SKM-1 (cell line): ENCODE data around the gene CDON.

Experiments used
- DNase-seq: peaks from one replicate; lab custom pipeline; 2025; ENCODE audit not compliant: unreplicated experiment; lab: John Stamatoyannopoulos, UW

The CDON gene

GRCh38 chr11:125957618-125958332, 104.9 kb downstream of the CDON start:
- no peak for DNase-seq

GRCh38 chr11:125956391-125957134, 106.1 kb downstream of the CDON start:
- no peak for DNase-seq

- DNase-seq: peak; percentile 11
These were observed 106.8 kb downstream of the CDON start for GRCh38 chr11:125955856-125956255.

GRCh38 chr11:125954945-125955640, 107.6 kb downstream of the CDON start:
- no peak for DNase-seq

- DNase-seq: no peak
These were observed 108.3 kb downstream of the CDON start for GRCh38 chr11:125954123-125954944.

- no peak for DNase-seq
These were observed 109.2 kb downstream of the CDON start for GRCh38 chr11:125953401-125953935.

- no peak for DNase-seq
These were observed 109.7 kb downstream of the CDON start for GRCh38 chr11:125952973-125953372.

GRCh38 chr11:125952559-125952958, 110.1 kb downstream of the CDON start:
- no peak for DNase-seq

GRCh38 chr11:125951731-125952130, 110.9 kb downstream of the CDON start:
- no peak for DNase-seq

GRCh38 chr11:125950696-125951651, 111.7 kb downstream of the CDON start:
- DNase-seq: no peak

- DNase-seq: no peak
These were observed 112.5 kb downstream of the CDON start for GRCh38 chr11:125950178-125950490.

- no peak for DNase-seq
These were observed 113.1 kb downstream of the CDON start for GRCh38 chr11:125949271-125950177.

- DNase-seq: no peak
These were observed 114.2 kb downstream of the CDON start for GRCh38 chr11:125948278-125949051.

GRCh38 chr11:125947419-125948277, 115.0 kb downstream of the CDON start:
- no peak for DNase-seq

- DNase-seq: no peak
These were observed 115.8 kb downstream of the CDON start for GRCh38 chr11:125946712-125947418.

- DNase-seq: no peak
These were observed 116.7 kb downstream of the CDON start, which contains the start of gene VSIG10L2 for GRCh38 chr11:125945797-125946520. VSIG10L2 (plus strand) TSS chr11:125946044; CDS start chr11:125946056, 12 bp downstream.
